GM21528 (cell line): ENCODE measurements around the gene NMNAT3.
A peak's percentile ranks its signal among the peaks of the same experiment; 100 is the strongest.
"Not testable (repeated sequence)": the region's sequence is repeated elsewhere in the genome, so short reads cannot be mapped to it uniquely, and the experiment has no call there.

Source experiments
- ATAC-seq: cut with Tn5 transposase; IDR thresholded peaks from one replicate; pipeline ENCODE4 v1.9.1; 2021; ENCODE audit warnings: mild to moderate bottlenecking, moderate library complexity; ENCODE audit not compliant: unreplicated experiment, low FRiP score

The NMNAT3 gene

DNA sequence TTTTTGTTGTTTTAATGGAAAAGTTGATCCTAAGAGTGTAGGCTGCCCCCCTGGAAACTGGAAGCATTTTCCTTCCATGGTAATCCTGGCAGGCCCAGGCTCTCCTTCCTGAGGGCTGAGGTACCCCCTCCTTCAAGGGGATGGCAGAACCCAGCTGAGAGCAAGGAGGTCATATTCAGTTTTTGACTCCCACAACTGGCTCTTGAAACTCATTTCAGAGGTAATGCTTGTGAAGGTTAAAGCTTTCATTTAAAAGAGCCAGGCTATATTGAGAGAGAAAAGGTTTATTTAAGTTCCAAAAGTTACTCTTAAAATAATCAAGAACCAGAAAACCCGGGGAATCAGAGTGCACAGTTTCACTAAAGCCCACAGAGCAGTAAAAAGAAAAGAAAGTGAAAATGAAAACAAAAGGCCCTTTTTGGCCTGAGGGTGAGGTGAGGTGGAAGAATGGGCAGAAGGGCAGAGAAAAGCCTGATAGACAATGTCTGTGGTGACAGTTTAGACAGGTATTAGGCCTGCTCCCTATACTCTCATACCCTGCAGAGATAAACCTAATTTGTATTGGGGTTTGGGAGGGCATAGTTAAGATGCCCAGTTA lies 91.3 kb downstream of the NMNAT3 start:
- peak; percentile 92 for ATAC-seq

DNA sequence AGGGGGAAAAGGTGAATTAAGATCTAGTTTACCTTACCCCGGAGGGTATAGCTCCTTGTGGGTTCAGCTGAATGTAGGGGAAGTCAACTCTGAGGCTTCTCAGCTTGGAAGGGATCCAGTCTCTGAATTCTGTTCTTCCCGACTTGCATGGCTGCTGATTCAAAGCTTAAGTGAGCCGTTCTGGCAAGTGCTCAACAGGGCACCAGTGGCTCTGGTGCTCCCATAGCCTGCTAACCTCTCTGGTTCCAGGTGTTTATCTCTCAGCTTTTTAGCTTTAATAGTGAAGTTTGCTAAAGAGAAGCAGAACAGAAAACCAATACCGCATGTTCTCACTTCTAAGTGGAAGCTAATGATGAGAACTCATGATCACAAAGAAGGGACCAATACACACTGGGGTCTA lies 92.0 kb downstream of the NMNAT3 start:
- ATAC-seq: no peak

DNA sequence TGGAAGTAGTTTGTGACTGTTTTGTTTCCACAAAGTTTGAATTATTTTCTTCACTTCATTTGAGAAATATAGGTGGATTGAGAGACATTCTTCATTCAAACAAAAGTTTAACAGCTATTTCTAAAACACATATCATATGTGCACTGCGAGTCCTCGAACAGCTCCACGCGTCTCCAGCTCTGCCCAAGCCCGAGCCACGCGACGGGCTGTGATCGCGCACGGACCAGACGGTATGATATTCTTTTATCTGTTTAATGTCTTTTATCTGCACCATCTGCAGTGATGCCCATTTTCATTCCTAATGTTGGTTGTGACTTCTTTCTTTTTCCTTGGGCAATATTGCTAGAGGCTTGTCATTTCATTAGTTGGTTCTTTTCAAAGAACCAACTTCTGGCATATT lies 94.1 kb downstream of the NMNAT3 start:
- ATAC-seq: not testable (repeated sequence)

DNA sequence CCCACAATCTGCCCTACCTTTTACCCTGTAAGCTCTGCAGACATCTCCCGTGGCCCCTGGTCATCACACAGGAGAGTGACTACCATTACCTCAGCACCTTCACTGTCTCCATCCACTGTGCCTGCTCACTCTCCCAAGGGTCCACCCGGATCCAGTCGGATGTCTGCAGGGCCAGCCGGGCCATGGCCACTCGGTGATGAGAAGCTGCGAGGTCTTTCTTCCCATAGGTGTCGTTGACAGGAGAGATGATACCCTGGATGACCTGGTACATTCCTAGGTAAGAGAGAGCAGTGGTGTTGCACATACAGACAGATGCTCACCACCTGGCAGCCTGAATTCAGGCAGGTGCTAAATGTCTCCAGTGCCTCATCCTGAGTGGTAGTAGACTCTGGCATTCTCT lies 99.0 kb downstream of the NMNAT3 start:
- no peak for ATAC-seq

DNA sequence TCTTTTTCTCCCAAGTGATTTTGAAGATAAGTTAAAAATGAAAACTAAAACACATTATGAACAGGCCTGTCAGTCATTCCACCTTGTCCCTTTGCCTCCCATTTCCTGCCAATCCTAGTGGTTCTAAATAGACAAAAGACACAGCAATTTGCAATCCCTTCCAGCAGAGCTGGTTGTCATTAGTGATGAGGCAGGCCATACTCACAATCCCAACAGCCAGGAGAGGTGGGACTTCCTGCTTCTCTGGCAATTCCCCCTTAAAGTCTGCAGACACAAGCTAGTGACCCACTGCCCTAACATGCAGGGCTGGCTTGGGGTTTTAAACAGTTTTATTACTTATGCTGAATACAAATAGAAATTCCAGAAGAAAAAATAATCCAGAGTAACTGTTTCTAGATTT lies 99.9 kb downstream of the NMNAT3 start:
- ATAC-seq: no peak

DNA sequence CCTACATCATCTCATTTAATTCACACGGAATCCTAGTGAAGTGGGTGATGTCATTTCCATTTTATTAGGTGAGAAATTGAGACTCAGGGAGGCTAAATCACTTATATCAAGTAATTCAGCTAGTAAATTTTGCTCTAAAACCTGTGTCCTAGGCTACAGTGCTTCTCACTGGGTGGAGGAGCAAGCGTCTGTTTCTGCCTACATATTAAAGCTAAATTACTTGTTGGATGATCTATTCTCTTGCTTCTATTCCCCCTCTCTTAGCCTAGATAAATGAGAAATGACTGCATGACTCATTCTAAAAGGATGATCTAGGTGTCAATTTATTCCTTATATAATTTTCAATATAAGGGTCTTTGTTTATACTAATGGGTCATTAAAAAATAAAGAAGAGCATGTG lies 100.4 kb downstream of the NMNAT3 start:
- no peak for ATAC-seq

DNA sequence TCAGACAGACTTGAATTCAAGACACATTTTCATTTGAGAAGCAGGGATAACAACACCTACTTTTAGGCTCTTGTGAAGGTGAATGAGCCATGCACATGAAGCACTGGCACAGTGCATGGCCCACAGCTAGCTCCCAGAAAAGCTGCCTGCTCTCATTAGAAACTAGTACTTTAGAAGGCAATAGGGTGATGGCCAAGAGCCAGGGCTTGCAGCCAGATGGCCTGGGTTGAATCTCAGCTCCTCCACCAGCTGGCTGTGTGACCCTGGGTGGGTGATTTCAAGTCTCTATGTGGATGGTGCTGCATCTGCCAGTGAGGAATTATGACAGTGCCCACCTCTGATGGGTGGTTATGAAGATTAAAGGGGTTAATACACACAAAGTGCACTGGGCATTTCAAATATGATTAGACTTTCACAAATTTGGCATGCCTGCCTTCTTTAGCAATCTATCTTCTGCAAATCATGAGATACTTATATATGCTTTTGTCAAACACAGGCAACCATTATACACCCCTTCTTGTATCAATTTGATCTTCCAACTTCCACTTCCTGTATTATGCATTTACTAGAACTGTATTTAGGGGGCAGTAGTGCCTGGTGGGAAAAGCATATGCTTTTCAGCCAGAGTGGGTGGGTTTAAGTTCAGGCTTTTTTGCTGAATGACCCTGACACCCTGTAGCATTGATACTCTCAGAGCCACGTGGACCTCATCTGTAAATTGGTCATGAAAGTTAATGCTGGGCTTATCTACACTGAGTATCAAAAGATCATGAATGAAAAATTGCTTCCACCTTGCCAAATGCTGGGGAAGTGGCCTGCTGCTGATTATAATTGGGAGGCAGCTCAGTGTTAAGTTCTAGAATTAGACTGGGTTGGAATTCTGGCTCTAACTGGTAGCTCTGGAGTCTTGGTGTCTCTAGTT lies 103.5 kb downstream of the NMNAT3 start:
- no peak for ATAC-seq

DNA sequence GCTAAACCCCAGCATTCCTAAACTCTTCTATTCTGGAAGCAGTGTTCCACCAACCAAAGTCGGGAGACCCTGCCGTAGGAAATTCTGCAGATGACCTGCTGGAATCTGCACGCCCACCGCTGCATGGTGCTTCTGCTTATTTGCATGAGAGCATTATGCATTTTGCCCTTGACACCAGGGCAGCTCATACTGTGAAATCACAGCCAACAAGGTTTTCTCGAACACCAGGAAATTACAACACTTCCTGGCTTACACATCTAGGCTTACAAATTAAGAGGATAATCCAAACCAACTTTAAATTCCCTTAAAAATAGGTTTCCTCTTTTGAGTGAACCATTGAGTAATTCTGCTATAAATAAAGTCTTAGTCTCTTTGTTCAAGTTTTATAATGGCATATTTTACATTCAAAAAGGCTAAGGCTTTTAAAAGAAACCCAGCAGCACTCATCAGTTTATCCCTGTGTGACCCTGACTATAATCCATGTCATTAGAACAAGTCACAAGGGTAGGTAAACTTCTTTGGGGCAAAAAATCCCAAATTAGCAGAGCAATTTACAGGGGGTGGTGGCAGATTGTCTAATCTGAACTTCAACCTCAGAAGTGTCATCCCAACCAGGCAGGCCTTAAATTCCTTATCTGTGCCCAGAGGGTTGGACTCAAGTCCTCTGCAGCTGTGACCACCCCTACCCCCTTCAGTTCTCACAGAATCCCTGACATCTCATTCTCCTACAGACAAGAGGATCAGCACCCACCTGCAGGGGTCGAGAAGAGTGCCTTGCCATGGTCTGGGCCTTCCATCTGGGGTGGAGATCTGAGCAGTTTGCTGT lies 104.7 kb downstream of the NMNAT3 start:
- no peak for ATAC-seq

DNA sequence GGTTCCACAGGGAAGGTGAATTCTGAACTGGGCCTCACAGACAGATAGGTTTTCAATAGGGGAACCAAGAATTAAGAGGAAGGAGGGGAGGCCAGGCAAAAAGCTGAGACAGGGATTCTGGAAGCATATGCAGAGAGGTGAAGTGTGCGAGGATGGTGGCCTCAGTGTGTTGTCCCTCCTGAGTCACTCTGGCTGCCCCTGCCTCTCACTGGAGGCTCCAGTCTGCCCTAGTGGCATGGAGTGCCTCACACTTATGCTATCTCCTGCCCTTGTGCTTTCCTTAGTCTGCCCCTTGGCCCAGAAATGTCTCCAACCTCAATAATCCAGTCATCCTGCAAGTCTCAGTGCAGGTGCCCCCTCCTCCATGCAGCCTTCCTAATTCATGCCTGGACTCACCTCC lies 106.1 kb downstream of the NMNAT3 start:
- ATAC-seq: no peak

DNA sequence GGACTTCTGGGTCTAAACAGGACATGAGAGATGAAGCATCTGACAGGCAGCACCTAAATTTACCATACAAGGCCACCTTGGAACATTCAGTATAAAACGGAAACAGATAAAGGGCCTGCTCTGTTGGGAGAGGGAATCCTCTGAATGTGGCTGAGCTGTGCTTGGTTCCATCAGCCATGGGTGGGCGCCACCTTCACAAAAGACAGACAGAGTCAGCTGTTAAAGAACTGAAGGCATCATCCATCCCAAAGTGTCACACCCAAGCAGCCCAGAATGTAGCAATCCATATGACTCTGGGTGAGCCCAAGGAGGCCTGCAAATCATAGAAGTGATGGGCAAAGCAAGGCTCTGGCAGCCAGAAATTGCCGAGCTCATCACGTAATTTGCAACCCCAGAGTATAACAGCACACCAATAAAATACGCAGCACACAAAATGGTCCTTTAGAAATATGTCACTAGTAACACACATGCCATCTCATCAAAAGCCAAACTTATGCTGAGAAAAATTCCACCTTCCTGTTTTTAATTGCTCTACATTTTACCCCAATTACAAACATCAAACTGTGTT lies 113.4 kb downstream of the NMNAT3 start:
- ATAC-seq: no peak

DNA sequence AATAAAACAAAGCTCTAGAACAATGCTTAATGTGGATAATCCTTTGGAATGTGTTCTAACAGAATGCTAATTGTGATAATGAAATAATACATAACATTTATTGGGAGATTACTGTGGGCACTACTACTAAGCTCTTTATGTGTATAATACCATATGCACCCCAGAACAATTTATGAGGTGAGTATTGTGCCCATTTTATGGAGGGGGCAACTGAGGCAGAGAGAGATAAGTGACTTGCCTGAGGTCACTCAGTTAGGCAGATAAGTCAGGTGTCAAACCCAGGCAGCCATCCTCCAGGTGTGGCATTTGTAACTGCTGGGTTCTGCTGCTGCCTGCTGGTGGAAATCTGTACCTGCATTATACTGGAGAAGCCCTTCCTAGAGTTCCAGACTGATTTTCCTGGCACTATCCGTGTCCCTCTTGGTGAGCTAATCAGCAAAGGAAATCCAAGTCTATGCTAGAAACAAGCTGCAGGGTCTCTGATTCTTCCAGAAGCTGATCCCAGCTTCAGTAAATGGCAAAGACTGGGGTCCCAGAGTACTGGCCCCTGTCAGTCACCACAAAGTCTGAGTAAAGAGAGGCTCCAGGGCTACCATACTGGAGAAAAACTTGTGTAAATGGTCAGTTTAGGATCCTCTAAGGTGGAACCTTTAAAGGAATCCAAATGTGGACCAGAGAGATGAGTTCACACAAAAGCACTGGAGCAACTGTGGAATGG lies 115.7 kb downstream of the NMNAT3 start:
- ATAC-seq: no peak

DNA sequence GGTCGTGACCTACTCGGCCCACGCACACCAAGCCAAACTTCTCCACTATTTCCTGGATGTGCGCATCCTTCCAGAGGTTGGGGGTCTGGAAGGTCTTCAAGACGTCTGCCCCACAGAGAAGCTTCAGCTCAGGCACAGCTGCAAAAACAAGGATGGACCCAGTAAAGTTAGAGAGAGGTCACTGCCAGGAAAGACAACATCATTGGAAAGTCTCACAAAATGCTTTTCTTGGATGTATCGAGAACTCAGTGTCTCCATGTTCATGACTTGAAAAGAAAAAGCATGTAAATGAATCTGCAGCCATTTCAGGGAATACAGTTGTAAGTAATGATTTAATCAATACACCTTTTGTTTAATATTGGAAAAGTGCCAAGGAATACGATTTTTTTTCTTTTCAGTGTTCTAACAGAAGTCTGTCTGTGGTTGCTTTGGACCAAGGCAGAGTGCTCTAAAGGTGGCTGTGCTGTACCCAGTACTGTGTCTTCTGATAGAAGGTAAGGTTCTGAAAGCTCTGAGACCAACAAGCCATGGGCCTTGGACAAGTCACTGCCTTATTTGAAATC lies 116.4 kb downstream of the NMNAT3 start:
- ATAC-seq: no peak

DNA sequence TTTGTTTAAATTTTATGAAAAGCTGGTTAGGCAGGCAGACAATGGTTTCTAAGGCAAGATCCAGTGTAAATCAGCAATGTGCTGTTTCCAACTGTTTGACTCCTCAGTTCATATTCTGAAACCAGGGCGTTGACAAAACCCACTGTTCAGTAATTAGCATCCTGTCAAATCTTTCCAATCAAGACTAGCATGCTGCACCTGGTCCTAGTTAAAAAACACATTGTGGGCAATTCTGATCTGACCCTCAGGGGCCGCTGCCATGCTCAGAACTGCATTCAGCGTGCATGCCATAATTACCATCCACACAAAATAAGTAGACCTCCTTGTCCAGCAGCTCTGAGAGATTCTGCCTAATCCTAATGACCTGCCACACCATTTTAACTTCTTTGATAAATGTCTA lies 117.4 kb downstream of the NMNAT3 start:
- ATAC-seq: no peak

DNA sequence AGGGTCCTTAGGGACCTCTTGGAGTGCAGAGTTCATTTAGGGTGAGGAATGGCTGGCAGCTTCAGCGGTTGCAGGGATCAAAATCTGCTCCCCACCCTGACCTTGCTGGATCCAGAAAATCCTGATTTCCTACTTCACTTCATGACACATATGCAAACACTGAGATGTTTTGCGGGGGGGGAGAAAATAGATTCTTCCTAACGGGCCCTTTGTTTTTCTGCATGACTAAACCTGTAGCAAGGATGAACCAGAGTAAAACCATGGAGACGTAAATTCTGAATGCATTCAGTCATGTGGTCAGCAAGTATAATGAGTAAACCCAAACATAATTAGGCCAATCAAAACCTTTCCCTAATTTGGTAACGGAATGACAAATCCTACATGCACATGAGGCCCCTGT lies 118.2 kb downstream of the NMNAT3 start:
- no peak for ATAC-seq

DNA sequence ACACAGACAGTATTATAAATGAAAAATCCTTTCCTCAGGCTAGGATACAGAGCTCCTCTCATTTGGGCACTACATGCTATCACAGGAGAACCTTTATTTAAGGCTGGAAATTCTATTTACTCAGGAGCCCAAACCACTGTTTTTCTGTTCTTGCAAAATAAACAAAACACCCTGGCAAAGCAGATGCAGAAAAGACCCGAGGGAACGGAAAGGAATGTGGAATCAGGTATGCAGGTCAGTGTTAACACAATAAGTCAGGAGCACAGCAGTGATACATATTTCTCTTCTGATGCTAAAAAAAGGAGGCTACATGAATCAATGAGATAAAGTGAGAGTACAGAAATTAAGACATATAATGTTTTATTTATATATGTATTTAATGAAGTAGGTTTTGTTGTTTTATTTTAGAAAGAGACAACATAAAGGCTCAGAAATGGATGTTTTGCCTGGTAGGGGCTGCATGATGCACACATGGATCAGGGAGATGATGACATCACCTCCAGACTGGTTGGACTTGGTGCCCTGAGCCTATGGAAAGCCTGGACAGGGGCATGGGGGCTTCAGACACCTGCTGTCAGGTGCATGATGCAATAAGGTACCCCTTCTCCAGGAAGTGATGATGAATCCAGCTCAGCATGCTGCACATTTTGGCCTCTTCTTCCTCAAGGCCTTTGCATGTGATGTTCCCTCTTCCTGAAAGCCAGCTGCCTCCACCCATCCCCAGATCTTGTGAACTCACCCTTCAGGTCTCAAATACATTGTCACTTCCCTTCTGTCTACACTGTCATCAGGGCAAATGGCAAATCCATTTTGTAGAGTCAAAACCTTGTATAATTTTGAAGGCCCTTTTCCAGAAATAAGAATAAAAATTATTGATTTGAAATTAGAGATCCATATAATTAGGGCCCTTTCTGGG lies 119.2 kb downstream of the NMNAT3 start:
- ATAC-seq: no peak

DNA sequence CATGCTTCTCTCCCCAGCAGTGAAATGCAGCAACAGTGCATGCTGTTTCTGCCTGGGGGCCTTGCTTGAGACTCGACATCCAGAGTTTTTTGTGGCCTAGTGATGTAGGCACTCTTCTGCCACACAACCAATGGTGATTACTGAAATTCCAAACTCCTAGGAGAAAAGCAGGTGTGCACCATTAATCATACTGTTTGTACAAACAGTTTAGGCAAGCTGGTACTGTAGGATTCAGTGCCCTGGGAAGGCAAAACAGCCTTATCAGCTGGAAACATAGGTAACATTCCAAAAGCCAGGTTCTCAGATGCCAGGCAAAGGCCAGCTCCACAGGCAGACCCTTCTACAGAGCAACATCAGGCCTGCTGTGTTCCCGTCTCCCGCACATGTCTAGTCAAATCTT lies 120.7 kb downstream of the NMNAT3 start:
- ATAC-seq: no peak

DNA sequence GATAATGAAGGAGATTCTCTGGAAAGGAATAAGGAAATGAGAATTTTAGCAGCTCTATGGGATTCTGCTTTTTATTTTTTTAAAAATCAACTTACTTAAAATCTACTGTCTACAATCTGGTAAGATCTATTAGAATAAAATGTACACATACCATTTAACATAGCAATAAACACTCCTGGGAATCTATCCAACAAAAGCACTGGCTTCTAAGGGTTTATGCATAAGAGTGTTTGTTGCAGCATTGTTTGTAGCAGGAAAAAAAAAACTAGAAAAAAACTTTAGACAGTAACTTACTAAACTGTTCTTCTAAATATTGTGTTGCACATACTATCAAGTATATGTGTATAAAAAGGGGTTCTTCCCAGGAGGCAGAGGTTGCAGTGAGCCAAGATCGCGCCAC lies 122.5 kb downstream of the NMNAT3 start:
- ATAC-seq: no peak

DNA sequence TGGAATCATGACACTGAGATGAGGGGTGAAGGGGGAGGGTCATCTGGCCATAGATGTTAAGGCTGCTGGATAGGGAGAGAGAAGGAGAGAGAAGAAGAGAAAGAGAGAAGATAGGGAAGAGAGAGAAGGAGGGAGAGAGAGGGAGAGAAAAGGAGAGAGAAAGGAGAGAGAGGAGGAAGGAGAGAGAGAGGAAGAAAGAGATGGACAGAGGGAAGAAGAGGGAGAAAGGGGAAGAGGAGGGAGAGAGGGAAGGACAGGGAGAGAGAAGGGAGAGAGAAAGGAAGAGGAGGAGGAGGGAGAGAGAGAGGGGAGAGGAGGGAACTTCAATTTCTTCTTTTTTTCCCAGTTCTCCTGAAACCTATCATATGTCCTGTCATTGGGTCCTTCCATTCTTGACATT lies 123.1 kb downstream of the NMNAT3 start:
- no peak for ATAC-seq
